GM23338 (cell line): Measurements from ENCODE around the gene PLSCR4. TPM values are rescaled to one million over a fixed set of nuclear protein-coding genes. Genes with fewer than 3 reads are reported as not detected.

ENCODE experiments used
- ATAC-seq: fragments of 200-7000 bp; cut with Tn5 transposase; 3 replicates; pipeline ENCODE4 v1.9.1; 2020
- DNase-seq: peaks from one replicate; pipeline ENCODE4 v3.0.0-alpha.2; 2015; ENCODE audit warnings: low spot score
- H2AFZ ChIP-seq: fragments of 200-600 bp; sonication (generic); 2 replicates; pipeline ENCODE4 v1.8.0; 2016; ENCODE audit warnings: antibody characterized with exemption, mild to moderate bottlenecking, moderate library complexity
- H3F3A ChIP-seq: fragments of 200-600 bp; sonication (generic); replicated peaks from 2 replicates; pipeline ENCODE4 v1.8.0; 2017; ENCODE audit warnings: antibody characterized with exemption, mixed run types, low read depth
- H3K27ac ChIP-seq: fragments of 200-600 bp; sonication (generic); 2 replicates; pipeline ENCODE4 v1.6.1; 2016; ENCODE audit warnings: low read depth
- H3K27me3 ChIP-seq: fragments of 200-600 bp; sonication (generic); 2 replicates; pipeline ENCODE4 v1.8.0; 2016; ENCODE audit warnings: mild to moderate bottlenecking, mixed run types, moderate library complexity; ENCODE audit not compliant: insufficient read depth
- H3K36me3 ChIP-seq: fragments of 200-600 bp; sonication (generic); 2 replicates; pipeline ENCODE4 v1.8.0; 2016; ENCODE audit warnings: mild to moderate bottlenecking; ENCODE audit not compliant: insufficient read depth
- H3K4me1 ChIP-seq: fragments of 200-600 bp; sonication (generic); 2 replicates; pipeline ENCODE4 v1.8.0; 2016; ENCODE audit warnings: mild to moderate bottlenecking, moderate library complexity; ENCODE audit not compliant: insufficient read depth
- H3K4me2 ChIP-seq: fragments of 200-600 bp; sonication (generic); 2 replicates; pipeline ENCODE4 v1.7.1; 2017; ENCODE audit warnings: mixed run types
- H3K4me3 ChIP-seq: fragments of 200-600 bp; sonication (generic); 2 replicates; pipeline ENCODE4 v1.6.1; 2016; ENCODE audit warnings: mixed run types
- H3K79me2 ChIP-seq: fragments of 200-600 bp; sonication (generic); replicated peaks from 2 replicates; pipeline ENCODE4 v1.8.0; 2017; ENCODE audit warnings: mild to moderate bottlenecking; ENCODE audit not compliant: insufficient read depth
- H3K9me2 ChIP-seq: fragments of 200-600 bp; sonication (generic); 2 replicates; pipeline ENCODE4 v1.8.0; 2017; ENCODE audit not compliant: insufficient read depth
- H4K20me1 ChIP-seq: fragments of 200-600 bp; sonication (generic); replicated peaks from 2 replicates; pipeline ENCODE4 v1.8.0; 2017; ENCODE audit warnings: mild to moderate bottlenecking; ENCODE audit not compliant: insufficient read depth
- H3K27ac Mint-ChIP-seq: 2 replicates; pipeline ENCODE4 v1.8.0; 2020; ENCODE audit warnings: inconsistent platforms, mild to moderate bottlenecking, moderate library complexity, mixed read lengths
- H3K27me3 Mint-ChIP-seq: 3 replicates; pipeline ENCODE4 v1.8.0; 2022; ENCODE audit warnings: low read depth, mild to moderate bottlenecking, moderate library complexity, mixed read lengths, inconsistent platforms; ENCODE audit not compliant: insufficient read depth, poor library complexity
- H3K36me3 Mint-ChIP-seq: 3 replicates; pipeline ENCODE4 v1.8.0; 2021; ENCODE audit warnings: low read depth, mild to moderate bottlenecking, inconsistent platforms, moderate library complexity, mixed read lengths
- H3K4me1 Mint-ChIP-seq: 3 replicates; pipeline ENCODE4 v1.8.0; 2020; ENCODE audit warnings: mild to moderate bottlenecking, inconsistent platforms, mixed read lengths
- H3K4me3 Mint-ChIP-seq: 3 replicates; pipeline ENCODE4 v1.8.0; 2021; ENCODE audit warnings: moderate library complexity, mild to moderate bottlenecking, inconsistent platforms, mixed read lengths
- H3K9me3 Mint-ChIP-seq: 3 replicates; pipeline ENCODE4 v1.8.0; 2020; ENCODE audit warnings: moderate library complexity, mild to moderate bottlenecking, inconsistent platforms, mixed read lengths
- CREB1 ChIP-seq: fragments of 250-450 bp; sonication (Bioruptor Pico); IDR thresholded peaks from 2 replicates; pipeline ENCODE4 v1.5.0; 2020; ENCODE audit warnings: low read depth, mild to moderate bottlenecking, moderate library complexity
- EZH2 ChIP-seq: fragments of 200-600 bp; sonication (generic); IDR thresholded peaks from one replicate; pipeline ENCODE4 v1.8.0; 2017; ENCODE audit warnings: antibody characterized with exemption, mild to moderate bottlenecking, low read depth; ENCODE audit not compliant: unreplicated experiment
- EZH2phosphoT487 ChIP-seq: fragments of 200-600 bp; sonication (generic); IDR thresholded peaks from one replicate; pipeline ENCODE4 v1.8.1; 2018; ENCODE audit warnings: antibody characterized with exemption; ENCODE audit not compliant: unreplicated experiment
- JUNB ChIP-seq: IDR thresholded peaks from one replicate; pipeline ENCODE4 v1.6.1; 2016; ENCODE audit warnings: antibody characterized with exemption; ENCODE audit not compliant: unreplicated experiment
- NANOG ChIP-seq: IDR thresholded peaks from 2 replicates; pipeline ENCODE4 v1.6.1; 2016; ENCODE audit warnings: antibody characterized with exemption, borderline replicate concordance
- POLR2AphosphoS5 ChIP-seq: IDR thresholded peaks from 2 replicates; pipeline ENCODE4 v1.6.1; 2016; ENCODE audit warnings: antibody characterized with exemption, low read depth
- STAT1 ChIP-seq: IDR thresholded peaks from one replicate; pipeline ENCODE4 v1.6.1; 2016; ENCODE audit warnings: antibody characterized with exemption; ENCODE audit not compliant: unreplicated experiment
- ZNF114 ChIP-seq: fragments of 250-450 bp; sonication (Bioruptor Pico); IDR thresholded peaks from 2 replicates; pipeline ENCODE4 v1.5.0; 2020; ENCODE audit warnings: mild to moderate bottlenecking, moderate library complexity
- ZNF331 ChIP-seq: fragments of 250-450 bp; sonication (Bioruptor Pico); IDR thresholded peaks from 2 replicates; pipeline ENCODE4 v1.5.0; 2020; ENCODE audit warnings: low read depth, mild to moderate bottlenecking, moderate library complexity
- polyA plus RNA-seq: library from polyadenylated mRNA; unstranded; fragments of >200 nt; fragmentation: Nextera tagmentation; extraction: Ambion mirVana; gene quantifications from 2 replicates; pipeline ENCODE4 v1.2.1, GENCODE V29; 2016
- total RNA-seq: library from RNA; depleted of rRNA; stranded (reverse); fragments of >200 nt; shearing (Covaris generic); gene quantifications from 2 replicates; pipeline ENCODE4 v1.2.3, GENCODE V29; 2014
- TF ChIP-seq, protein P1 (sequence below): fragments of 250-450 bp; sonication (Bioruptor Pico); IDR thresholded peaks from 2 replicates; pipeline ENCODE4 v1.5.0; 2020; ENCODE audit warnings: mild to moderate bottlenecking, moderate library complexity
- TF ChIP-seq, protein P2 (sequence below): IDR thresholded peaks from 2 replicates; pipeline ENCODE4 v1.6.1; 2016; ENCODE audit warnings: antibody characterized with exemption
- TF ChIP-seq, protein P3 (sequence below): IDR thresholded peaks from one replicate; pipeline ENCODE4 v1.6.1; 2018; ENCODE audit warnings: antibody characterized with exemption; ENCODE audit not compliant: unreplicated experiment
- TF ChIP-seq, protein P4 (sequence below), 2 experiments: fragments of 200-600 bp in 1 of 2; sonication (generic) in 1 of 2; conservative IDR thresholded peaks; 2 replicates each; pipeline versions ENCODE4 v1.5.1 to v1.6.1; 2016 to 2017; ENCODE audit warnings: antibody characterized with exemption in 2 of 2, low read depth in 2 of 2, mild to moderate bottlenecking in 2 of 2, moderate library complexity in 1 of 2

PLSCR4 gene
- total and polyA plus RNA-seq, 2 experiments from 2014 or later: 1.4 to 5.2 TPM

DNA sequence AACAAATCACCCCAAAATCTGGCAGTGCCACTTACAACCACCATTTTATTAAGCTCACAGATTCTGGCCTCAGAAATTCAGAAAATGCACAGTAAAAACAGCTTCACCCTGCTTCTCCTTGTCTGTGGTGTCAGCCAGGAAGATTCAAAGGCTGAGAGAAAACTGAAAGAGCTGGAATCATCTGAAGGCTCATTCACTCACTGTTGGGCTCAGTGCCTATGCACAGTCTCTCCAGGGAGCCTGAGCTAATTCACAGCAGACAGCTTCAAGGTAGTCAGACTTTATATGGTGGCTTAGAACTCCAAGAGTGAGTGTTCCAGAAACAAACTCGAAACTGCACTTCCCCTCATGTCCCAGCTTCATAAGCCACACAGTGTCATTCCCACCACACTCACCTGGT lies 73.4 kb downstream of the PLSCR4 start:
- ATAC-seq: no peak
- no peak for DNase-seq
- Histone ChIP-seq H4K20me1 (no peaks in the 10 kb centered on the region), H3K27me3 (no peaks in the 10 kb centered on the region), H3F3A (no peaks in the 10 kb centered on the region), H3K9me2 (no peaks in the 10 kb centered on the region), H3K36me3 (no peaks in the 10 kb centered on the region), H3K27ac (no peak overlapping the region), H2AFZ (no peak overlapping the region), H3K4me2 (no peak overlapping the region), H3K4me1 (no peaks in the 10 kb centered on the region), H3K4me3 (no peak overlapping the region), H3K79me2 (no peaks in the 10 kb centered on the region)
- peaks cover 2% of the 10 kb centered on the region for H3K27me3 Mint-ChIP-seq
- H3K4me3 Mint-ChIP-seq: no peak overlapping the region
- peaks cover 4% of the 10 kb centered on the region; the same call in 1 of the 3 replicates for H3K4me1 Mint-ChIP-seq
- H3K27ac Mint-ChIP-seq: no peak overlapping the region
- H3K36me3 Mint-ChIP-seq: no peaks in the 10 kb centered on the region; the same call in 2 of the 3 replicates
- TF ChIP-seq, protein P1, sequence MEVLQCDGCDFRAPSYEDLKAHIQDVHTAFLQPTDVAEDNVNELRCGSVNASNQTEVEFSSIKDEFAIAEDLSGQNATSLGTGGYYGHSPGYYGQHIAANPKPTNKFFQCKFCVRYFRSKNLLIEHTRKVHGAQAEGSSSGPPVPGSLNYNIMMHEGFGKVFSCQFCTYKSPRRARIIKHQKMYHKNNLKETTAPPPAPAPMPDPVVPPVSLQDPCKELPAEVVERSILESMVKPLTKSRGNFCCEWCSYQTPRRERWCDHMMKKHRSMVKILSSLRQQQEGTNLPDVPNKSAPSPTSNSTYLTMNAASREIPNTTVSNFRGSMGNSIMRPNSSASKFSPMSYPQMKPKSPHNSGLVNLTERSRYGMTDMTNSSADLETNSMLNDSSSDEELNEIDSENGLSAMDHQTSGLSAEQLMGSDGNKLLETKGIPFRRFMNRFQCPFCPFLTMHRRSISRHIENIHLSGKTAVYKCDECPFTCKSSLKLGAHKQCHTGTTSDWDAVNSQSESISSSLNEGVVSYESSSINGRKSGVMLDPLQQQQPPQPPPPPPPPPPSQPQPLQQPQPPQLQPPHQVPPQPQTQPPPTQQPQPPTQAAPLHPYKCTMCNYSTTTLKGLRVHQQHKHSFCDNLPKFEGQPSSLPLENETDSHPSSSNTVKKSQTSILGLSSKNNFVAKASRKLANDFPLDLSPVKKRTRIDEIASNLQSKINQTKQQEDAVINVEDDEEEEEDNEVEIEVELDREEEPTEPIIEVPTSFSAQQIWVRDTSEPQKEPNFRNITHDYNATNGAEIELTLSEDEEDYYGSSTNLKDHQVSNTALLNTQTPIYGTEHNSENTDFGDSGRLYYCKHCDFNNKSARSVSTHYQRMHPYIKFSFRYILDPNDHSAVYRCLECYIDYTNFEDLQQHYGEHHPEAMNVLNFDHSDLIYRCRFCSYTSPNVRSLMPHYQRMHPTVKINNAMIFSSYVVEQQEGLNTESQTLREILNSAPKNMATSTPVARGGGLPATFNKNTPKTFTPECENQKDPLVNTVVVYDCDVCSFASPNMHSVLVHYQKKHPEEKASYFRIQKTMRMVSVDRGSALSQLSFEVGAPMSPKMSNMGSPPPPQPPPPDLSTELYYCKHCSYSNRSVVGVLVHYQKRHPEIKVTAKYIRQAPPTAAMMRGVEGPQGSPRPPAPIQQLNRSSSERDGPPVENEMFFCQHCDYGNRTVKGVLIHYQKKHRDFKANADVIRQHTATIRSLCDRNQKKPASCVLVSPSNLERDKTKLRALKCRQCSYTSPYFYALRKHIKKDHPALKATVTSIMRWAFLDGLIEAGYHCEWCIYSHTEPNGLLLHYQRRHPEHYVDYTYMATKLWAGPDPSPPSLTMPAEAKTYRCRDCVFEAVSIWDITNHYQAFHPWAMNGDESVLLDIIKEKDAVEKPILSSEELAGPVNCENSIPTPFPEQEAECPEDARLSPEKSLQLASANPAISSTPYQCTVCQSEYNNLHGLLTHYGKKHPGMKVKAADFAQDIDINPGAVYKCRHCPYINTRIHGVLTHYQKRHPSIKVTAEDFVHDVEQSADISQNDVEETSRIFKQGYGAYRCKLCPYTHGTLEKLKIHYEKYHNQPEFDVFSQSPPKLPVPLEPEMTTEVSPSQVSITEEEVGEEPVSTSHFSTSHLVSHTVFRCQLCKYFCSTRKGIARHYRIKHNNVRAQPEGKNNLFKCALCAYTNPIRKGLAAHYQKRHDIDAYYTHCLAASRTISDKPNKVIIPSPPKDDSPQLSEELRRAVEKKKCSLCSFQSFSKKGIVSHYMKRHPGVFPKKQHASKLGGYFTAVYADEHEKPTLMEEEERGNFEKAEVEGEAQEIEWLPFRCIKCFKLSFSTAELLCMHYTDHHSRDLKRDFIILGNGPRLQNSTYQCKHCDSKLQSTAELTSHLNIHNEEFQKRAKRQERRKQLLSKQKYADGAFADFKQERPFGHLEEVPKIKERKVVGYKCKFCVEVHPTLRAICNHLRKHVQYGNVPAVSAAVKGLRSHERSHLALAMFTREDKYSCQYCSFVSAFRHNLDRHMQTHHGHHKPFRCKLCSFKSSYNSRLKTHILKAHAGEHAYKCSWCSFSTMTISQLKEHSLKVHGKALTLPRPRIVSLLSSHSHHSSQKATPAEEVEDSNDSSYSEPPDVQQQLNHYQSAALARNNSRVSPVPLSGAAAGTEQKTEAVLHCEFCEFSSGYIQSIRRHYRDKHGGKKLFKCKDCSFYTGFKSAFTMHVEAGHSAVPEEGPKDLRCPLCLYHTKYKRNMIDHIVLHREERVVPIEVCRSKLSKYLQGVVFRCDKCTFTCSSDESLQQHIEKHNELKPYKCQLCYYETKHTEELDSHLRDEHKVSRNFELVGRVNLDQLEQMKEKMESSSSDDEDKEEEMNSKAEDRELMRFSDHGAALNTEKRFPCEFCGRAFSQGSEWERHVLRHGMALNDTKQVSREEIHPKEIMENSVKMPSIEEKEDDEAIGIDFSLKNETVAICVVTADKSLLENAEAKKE (CRISPR knock-in tag): no peak
- TF ChIP-seq ZNF114 (CRISPR knock-in tag) (no peak), JUNB (no peak), EZH2 (no peak), STAT1 (no peak), POLR2AphosphoS5 (no peak), ZNF331 (CRISPR knock-in tag) (no peak), NANOG (no peak), EZH2phosphoT487 (no peak), CREB1 (CRISPR knock-in tag) (no peak)
- TF ChIP-seq, protein P2, sequence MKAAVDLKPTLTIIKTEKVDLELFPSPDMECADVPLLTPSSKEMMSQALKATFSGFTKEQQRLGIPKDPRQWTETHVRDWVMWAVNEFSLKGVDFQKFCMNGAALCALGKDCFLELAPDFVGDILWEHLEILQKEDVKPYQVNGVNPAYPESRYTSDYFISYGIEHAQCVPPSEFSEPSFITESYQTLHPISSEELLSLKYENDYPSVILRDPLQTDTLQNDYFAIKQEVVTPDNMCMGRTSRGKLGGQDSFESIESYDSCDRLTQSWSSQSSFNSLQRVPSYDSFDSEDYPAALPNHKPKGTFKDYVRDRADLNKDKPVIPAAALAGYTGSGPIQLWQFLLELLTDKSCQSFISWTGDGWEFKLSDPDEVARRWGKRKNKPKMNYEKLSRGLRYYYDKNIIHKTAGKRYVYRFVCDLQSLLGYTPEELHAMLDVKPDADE: no peak
- TF ChIP-seq, protein P3, sequence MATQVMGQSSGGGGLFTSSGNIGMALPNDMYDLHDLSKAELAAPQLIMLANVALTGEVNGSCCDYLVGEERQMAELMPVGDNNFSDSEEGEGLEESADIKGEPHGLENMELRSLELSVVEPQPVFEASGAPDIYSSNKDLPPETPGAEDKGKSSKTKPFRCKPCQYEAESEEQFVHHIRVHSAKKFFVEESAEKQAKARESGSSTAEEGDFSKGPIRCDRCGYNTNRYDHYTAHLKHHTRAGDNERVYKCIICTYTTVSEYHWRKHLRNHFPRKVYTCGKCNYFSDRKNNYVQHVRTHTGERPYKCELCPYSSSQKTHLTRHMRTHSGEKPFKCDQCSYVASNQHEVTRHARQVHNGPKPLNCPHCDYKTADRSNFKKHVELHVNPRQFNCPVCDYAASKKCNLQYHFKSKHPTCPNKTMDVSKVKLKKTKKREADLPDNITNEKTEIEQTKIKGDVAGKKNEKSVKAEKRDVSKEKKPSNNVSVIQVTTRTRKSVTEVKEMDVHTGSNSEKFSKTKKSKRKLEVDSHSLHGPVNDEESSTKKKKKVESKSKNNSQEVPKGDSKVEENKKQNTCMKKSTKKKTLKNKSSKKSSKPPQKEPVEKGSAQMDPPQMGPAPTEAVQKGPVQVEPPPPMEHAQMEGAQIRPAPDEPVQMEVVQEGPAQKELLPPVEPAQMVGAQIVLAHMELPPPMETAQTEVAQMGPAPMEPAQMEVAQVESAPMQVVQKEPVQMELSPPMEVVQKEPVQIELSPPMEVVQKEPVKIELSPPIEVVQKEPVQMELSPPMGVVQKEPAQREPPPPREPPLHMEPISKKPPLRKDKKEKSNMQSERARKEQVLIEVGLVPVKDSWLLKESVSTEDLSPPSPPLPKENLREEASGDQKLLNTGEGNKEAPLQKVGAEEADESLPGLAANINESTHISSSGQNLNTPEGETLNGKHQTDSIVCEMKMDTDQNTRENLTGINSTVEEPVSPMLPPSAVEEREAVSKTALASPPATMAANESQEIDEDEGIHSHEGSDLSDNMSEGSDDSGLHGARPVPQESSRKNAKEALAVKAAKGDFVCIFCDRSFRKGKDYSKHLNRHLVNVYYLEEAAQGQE: no peak
- TF ChIP-seq, protein P4, sequence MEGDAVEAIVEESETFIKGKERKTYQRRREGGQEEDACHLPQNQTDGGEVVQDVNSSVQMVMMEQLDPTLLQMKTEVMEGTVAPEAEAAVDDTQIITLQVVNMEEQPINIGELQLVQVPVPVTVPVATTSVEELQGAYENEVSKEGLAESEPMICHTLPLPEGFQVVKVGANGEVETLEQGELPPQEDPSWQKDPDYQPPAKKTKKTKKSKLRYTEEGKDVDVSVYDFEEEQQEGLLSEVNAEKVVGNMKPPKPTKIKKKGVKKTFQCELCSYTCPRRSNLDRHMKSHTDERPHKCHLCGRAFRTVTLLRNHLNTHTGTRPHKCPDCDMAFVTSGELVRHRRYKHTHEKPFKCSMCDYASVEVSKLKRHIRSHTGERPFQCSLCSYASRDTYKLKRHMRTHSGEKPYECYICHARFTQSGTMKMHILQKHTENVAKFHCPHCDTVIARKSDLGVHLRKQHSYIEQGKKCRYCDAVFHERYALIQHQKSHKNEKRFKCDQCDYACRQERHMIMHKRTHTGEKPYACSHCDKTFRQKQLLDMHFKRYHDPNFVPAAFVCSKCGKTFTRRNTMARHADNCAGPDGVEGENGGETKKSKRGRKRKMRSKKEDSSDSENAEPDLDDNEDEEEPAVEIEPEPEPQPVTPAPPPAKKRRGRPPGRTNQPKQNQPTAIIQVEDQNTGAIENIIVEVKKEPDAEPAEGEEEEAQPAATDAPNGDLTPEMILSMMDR (conservative IDR thresholded peaks at IDR 0.05; ENCODE audit: low read depth in 2 of 2): no peak
- no peaks in the 10 kb centered on the region for H3K9me3 Mint-ChIP-seq
